GM21786 (cell line): ENCODE results near the gene NCOA6.

Experiments used
- ATAC-seq: cut with Tn5 transposase; IDR thresholded peaks from one replicate; pipeline ENCODE4 v1.9.1; 2021; ENCODE audit not compliant: unreplicated experiment

NCOA6 gene

DNA sequence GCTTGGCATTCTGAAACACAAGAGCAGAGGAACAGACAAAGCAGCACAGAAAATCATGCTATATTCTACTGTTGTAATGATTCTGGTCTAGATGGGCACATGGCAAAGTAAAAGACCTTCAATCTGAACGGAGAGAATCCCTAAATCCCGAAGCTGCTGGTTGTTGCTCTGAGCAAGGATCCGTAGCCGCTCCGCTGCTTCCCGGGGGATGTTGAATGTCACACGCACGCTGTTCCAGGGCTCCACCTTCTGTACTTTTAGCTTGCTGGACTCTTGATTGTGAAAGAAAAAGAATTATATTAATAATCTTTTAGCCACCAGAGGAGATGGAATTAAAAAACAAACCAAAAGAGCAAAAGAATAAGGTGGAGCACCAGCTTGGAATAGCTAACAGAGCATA lies 49.3 kb downstream of the NCOA6 start:
- ATAC-seq: no peak

DNA sequence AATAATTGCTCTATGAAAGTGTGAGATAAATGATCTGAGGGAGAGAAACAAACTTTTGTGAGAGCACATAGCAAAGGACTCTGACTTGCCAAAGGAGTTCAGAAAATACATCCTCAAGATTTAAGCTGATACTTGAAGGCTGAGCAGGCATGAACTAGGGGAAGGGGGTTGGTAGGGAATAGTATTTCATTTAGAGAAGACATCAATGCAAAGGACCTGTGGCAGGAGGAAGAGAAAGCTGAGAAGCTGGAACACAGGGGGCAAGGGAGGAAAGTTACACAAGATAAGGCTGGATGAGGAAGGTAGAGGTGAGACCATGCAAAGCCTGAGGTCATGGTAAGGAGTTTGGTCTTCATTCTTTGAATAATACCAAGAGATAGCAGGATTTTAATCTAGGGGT lies 50.6 kb downstream of the NCOA6 start:
- ATAC-seq: no peak

DNA sequence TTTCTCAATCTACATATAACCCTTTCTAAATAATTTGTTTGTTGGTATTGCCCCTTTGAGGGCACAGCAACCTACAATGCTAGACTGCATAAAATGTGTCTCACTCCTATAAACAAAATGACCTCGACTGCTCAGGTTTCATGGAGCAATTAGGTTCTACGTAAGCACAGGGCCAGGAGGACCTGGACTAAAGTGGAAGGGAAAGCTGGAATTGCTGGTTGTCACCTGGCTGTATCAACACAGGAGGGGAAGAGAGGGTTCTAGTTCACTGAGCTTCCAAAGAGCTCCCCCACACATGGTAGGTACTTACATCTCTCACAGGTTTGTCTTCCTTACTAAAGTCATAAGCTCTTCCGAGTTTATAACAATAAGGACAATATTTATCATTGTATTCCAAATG lies 51.0 kb downstream of the NCOA6 start:
- ATAC-seq: no peak

DNA sequence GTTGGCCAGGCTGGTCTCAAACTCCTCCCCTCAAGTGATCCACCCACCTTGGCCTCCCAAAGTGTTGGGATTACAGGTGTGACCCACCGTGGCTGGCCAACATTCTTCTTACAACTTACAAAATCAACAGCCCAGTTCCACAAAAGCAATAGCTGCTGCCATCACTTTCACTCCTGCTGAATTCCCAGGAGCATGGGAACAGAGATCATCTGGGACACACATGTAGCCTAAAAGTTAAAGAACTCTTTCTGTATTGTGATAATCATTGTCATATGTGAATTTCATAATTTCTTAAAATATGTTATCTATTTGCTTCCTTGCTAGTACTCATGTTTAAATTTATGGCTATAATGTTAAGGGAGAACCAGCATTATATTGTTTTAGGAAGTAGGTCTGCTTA lies 51.7 kb downstream of the NCOA6 start:
- ATAC-seq: no peak

DNA sequence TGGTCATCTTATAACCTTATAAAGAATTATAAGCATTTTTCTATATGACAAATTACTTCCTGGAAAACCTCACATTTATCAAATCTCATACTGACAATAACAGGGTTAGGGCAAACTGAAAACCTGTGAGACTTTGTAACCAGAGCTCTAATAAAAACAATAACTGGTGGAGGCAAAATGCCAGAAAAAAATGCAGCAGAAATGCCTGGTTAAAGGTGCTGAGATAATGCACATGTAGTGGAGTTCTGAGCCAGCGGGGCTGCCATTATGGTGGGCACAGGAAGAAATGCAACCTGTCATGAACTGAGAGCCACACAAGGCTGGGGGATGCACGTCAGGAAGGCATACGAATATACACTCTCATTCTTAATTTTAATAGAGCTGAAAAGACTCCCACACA lies 53.0 kb downstream of the NCOA6 start:
- no peak for ATAC-seq

DNA sequence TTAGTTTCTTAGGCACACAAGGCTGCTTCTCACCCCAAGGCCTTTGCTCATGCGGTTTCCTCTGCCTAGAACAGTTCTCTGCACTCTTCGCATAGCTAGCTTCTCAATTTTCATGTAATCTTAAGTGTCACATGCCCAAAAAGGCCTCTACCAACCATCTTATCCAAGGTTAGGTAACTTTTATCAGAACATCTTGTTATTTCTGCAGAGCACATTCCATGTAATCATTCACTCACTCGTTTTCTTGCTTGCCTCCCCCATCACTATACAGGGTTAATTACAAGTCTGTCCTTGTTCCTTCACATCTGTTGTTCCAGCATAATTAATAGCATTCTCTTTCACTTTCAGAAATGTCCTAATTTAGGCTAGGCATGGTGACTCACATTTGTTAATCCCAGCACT lies 53.8 kb downstream of the NCOA6 start:
- ATAC-seq: no peak

DNA sequence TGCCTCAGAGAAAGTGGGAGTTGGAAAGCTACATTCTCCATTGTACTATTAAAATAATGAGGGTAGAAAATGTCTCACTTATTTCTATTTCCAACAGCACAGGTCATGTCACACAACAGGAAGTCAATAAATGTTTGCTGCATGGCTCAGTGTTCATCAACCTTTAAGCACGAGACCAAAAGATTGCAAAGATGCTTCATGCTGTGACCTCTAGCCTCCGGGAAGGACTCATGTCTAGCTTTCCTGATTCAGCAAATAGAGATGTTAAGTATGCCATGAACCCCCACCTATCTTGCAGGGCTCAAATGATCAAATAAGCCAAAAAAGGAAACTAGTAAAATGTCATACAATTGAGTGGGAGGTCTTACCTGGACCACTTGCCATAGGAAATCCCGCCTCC lies 57.4 kb downstream of the NCOA6 start:
- ATAC-seq: no peak

DNA sequence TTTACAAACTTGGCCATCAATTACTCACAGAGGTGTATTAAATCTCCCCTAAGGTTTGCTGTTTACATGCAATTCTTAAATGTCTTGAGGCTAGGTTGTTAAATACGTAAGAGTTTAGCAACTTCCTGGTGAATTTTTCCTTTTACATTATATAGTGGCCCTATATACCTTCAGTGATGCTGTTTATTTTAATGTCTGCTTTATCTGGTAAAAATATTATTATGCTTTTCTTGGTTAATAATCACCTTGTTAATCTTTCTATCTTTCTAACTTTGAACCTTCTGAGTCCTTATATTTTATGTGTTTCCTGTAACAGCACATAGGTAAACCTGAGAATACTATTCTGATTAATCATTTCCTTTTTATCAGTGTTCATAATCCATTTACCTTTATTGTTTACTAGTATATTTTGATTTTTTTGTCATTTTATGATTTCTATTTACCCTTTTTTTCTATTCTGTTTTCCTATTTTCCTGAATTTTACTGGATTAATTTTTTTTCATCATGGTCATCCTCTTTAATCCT lies 63.4 kb downstream of the NCOA6 start:
- ATAC-seq: no peak

DNA sequence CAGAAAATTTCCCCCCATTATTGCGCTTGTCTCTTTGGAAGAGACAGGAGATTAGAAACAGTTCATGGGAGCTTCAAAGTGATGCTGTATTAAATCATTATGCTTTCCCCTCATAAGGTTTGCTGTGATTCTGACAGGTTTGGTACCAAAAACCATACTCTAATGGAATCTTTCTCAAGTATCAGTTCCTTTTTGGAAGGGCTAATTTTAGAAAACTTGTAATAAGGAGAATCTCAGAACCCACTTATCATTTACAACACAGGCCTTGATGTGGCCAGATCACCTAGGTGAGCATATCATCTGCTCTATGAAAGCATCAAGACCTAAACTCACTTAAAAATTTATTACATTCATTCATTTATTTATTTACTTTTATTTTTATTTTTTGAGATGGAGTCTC lies 70.1 kb downstream of the NCOA6 start:
- no peak for ATAC-seq

DNA sequence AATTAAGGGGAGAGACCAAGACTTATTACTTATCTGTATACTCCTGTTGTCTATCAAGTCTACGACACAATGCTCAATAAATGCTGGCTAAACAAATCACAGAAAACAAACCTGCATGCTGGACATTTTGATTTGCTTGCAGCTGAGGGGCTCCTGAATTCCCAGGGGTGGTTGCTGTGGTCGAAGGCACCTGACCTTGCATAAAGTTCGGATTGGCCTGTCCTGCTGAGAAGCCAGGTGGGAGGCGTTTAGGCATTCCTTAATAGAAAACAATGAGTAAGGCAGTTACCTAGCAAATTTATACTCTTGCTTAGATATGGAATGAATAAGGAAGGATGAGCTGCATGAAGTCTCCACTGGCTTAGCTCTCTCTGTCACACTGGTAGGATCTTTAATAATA lies 70.8 kb downstream of the NCOA6 start:
- no peak for ATAC-seq

DNA sequence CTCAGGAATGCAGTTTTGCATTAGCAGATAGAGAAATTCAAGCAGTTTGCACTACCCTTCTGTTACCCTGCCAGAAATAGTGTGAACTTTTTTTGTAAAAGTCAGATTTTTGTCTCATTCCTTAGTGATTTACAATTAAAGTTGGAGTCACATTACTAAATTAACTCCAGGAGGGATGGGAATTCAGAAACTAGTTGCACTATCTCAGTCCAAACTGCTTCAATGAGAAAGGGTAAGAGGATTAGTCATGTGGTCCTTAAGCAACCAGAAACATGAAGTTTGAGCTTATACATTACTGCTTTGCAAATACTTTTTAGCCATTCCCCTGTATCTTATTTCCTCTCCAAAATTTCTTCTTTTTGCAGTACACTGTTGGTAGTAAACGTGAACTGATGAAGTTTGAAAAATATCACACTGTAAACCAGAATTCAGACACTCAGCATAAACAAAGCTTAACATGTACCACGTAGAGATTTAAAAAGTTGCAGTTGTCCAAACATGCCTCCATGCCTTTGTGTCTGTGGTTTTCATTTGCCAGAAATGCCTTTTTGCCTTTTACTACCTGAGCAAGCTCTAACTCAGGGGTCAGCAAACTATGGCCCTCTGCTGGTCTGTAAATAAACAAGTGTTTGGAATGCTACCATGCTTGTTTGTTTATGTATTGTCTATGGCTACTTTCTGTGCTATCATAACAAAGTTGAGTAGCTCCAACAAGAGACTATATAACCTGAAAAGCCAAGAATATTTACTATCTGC lies 71.6 kb downstream of the NCOA6 start:
- no peak for ATAC-seq

DNA sequence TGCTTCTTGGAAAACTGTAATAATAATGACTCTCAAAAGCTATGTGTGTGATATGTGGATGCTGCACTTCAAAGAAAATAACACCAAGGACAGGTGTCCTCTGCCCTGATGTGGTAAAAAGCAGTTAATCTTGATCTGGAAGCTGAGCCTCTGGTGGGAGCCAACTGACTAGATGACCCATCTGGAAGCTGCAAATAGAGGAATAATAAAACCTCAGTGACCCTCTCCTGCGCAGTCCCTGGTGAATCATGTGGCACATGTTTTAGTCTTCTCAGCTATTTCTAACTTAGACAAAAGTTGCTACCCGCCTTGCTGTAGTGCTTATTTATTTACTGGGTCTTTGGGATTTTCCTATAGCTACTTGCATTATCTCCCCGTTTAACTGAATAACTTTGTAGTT lies 74.0 kb downstream of the NCOA6 start:
- ATAC-seq: no peak

DNA sequence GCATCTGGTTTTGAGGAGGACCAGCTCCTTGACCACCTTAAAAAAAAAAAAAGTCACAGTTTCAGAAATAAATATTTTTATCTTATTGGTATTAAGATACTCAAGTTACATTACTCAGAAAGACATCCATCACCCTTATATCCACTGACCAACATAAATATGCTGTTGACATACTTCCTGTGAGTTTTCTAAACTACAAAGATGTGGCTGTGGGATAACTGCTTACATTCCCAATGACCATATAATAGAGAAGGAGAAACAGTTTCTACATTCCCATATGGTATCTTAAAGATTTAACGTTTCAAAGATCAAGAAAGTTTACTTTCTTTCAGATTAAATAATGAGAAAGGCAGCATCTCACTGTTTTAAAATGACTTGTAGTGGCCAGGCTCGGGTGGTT lies 75.0 kb downstream of the NCOA6 start:
- no peak for ATAC-seq

DNA sequence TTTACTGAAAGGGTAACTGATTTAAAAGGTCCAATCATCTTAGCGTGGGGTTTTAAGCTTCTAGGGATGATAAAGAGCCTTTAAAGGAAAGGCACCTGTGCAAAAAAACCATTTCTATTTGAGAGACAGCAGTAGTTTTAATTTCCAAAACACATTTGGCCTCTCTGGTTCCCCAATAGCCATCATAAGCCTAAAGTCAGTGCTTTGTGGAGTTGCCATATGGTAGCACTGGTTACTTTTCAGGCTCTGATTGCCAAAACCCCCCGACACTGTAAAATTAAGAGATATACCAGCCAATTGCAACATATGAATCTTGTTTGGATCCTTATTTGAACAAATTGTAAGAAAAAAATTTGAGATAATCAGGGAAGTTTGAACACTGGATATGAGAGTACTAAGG lies 76.7 kb downstream of the NCOA6 start:
- ATAC-seq: no peak

DNA sequence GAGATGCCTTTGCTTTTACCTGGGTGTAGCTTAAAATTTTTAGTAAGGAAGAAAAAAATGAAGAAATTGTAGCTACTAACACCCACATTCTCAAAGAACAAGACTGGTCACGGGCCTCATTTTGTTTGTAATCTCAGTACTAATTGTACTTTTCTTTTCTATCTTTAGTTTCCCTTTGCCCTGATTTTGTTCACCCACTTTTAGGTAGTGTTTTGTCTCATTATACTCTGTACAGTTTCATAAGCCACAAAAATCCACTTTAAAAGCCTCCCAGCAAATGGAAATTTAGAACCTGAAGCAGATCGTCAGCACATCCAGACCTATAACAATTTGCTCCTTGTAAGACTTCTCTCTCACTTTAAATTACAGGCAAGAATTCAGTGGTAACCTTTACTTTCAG lies 78.0 kb downstream of the NCOA6 start:
- ATAC-seq: no peak

DNA sequence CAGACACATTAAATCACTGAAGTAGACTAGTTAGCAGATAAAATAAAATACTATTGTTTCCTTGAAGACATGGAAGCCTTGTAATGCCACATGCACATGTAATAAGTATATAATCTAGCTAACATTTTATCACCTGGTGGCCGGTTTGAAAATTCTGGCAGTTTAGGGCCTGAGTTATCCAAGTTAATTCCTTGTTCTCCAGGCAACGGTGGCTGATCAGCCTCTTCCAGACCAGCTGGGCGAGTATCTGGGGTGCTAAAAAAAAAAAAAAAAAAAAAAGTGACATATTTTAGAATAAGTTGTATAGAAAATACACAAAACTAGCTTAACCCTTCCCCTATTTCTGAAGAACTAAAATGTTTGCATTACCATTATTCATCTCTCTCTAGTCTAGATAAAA lies 78.8 kb downstream of the NCOA6 start:
- ATAC-seq: no peak

DNA sequence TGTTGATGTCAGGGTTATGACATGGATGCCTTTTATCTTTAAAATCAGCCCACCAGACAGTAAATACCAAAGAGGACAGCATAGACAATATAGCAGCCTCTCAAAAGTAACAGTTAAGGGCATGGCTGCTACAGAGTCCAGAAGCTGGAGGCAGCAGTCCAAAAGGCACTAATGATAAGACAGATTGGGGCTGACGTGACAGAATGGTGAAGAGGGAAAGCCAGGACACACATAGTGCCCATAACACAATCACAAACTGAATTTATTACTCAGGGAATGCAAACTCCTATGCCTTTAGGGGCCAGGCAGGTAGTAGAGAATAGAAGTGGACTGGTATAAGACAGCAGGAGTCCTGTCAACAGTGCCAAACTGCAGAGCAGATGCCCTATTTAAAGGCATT lies 80.6 kb downstream of the NCOA6 start:
- ATAC-seq: no peak

DNA sequence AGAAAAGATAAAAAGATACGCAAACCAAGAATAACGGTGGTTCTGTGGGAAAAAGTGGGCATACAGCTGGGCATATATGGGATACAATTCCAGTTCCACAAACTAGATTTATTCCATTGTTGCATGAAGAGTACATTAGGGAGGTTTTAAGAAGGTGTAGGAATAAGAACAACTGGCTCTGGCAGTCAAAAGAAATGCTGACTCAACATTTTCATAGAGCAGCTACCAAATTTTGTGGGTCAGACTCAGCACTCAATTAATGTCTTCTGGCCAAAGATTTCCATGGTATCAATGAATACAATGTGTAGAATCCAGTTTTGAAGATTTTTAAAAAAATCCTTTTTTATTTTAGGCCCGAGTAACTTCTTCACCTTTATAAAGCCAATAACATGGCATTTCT lies 81.1 kb downstream of the NCOA6 start:
- no peak for ATAC-seq

DNA sequence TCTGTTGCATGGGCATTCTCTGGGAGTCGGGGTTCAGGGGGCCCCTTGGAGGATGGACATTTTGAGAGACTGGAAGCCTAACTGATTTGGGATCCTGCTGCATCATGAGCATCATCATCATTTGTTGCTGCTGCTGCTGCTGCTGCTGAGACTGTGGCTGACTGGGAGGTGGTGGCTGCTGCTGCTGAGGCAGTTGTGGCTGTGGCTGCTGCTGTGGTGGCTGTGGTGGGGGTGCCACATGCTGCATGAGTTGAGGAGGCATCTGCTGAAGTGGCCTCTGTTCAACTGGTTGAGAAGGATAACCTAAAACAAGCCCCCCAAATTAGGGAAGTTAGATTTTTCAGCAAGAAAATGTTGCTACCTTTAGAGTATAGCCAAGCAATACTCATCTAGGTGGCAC lies 82.4 kb downstream of the NCOA6 start:
- no peak for ATAC-seq

DNA sequence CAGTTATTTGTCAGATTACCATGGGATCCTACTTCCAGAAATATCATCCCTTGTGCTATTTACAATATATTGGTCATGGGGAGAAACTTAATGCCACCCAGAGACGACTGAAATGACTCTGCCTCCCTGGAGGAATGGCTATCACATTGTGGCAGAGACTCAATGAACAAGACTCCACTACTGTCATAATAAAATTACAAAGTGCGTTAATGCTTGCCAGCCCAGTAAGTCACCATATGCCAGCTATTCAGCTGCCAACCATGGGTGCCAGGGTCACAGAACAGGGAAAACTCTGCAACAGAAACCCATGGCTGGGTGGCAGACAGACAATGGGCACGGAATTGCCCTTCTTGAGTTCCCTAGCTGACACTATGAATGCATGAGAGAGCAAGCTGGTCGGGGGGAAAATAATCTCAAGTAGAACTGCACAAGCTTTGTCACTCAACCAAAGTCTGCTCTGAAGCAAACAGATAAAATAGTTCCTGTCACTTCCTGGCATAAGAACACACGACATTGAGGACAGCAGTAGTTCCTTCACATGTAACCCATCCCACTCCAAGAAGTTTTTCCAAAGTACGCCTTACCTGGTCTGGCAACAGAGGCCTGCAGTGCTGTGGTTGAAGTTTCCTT lies 89.2 kb downstream of the NCOA6 start:
- no peak for ATAC-seq

DNA sequence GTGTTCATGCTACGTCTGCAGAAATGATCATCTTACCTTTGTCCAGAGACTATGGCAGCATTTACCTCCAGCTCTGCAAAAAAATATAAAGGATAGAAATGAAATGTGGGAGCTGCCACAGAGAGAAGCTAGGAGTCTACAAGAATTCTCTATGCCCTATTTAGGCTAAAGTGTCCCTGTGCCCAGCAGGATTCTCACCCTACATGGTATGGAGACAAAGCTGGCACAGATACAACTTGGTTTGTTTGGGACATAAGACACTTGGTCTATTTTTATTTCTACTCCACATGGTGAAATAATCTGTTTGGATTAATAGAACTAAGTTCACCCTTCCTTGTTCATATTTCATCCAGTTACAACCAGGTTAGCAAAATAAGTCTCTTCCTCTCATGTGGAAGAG lies 92.9 kb downstream of the NCOA6 start:
- ATAC-seq: no peak

DNA sequence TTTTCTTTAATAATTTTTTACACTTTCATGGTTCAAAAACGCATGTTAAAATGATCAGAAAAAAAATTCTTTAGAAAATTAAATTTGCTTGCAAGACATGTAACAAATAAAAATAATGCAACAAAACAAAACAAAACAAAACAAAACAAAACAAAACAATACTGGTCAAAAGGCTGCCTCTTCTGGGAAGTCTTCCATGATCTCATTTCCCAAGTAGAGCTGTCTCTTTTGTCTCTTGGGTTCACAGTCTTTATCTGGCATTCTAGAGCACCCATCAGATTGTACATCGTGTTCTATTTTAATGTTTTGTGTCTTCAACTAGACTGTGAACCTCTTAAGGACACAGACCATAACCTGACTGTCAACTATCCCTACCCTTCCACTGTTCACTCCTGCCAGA lies 96.0 kb downstream of the NCOA6 start:
- ATAC-seq: no peak

DNA sequence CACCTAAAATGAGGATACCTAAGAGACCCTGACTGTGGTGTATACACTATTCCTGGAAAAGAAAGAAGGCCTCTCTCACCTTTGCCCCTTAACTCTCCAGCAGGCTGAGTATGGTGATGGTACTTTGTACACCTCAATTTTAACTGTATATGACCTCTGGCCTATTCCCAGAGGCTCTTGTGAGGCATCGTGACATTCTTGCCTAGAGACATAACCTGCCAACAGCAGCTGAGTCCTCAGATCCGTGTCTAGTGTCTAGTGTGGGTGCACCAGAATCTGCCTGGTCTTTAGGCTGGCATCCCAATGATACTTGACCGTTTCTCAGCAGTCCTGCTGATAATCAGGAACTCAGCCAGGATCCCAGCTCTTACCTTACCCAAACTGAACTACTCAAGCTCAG lies 101.3 kb downstream of the NCOA6 start:
- ATAC-seq: no peak
